Large intestine (tissue), 3 donors: ENCODE results near the gene ZMIZ2. TPM values are rescaled to one million over a fixed set of nuclear protein-coding genes. Genes with fewer than 3 reads are reported as not detected.
"Not testable (repeated sequence)": the region's sequence is repeated elsewhere in the genome, so short reads cannot be mapped to it uniquely, and the experiment has no call there.

Experiments
- DNase-seq, 2 donors: peaks; one replicate each; pipeline versions ENCODE4 v3.0.0 to v3.0.0-alpha.2; 2013
- H3K27ac ChIP-seq: one replicate; pipeline ENCODE4 v1.5.1; 2013; ENCODE audit warnings: low read length
- H3K27me3 ChIP-seq: 2 replicates; pipeline ENCODE4 v1.6.1; 2013; ENCODE audit warnings: low read length; ENCODE audit not compliant: control insufficient read depth, insufficient read depth
- H3K36me3 ChIP-seq: 2 replicates; pipeline ENCODE4 v1.6.1; 2013; ENCODE audit warnings: low read length; ENCODE audit not compliant: control insufficient read depth, insufficient read depth
- H3K4me1 ChIP-seq: one replicate; pipeline ENCODE4 v1.6.1; 2013; ENCODE audit warnings: low read length; ENCODE audit not compliant: control insufficient read depth, insufficient read depth
- H3K4me3 ChIP-seq: one replicate; pipeline ENCODE4 v1.5.1; 2013; ENCODE audit warnings: low read length
- H3K9me3 ChIP-seq: one replicate; pipeline ENCODE4 v1.6.1; 2013; ENCODE audit warnings: mild to moderate bottlenecking, low read depth, low read length, moderate library complexity; ENCODE audit not compliant: control insufficient read depth
- WGBS: methylation state at CpG from one replicate; pipeline ENCODE4 v1.1.5; 2013; ENCODE audit warnings: low lambda C conversion rate; ENCODE audit not compliant: insufficient coverage; 5-methylcytosine and 5-hydroxymethylcytosine counted together
- polyA plus RNA-seq: library from polyadenylated mRNA; unstranded; fragments of 120-200 nt; gene quantifications from one replicate; pipeline ENCODE4 v1.2.1, GENCODE V29; 2013

The ZMIZ2 gene
- polyA plus RNA-seq, 1 donor, result 86.2 TPM

DNA sequence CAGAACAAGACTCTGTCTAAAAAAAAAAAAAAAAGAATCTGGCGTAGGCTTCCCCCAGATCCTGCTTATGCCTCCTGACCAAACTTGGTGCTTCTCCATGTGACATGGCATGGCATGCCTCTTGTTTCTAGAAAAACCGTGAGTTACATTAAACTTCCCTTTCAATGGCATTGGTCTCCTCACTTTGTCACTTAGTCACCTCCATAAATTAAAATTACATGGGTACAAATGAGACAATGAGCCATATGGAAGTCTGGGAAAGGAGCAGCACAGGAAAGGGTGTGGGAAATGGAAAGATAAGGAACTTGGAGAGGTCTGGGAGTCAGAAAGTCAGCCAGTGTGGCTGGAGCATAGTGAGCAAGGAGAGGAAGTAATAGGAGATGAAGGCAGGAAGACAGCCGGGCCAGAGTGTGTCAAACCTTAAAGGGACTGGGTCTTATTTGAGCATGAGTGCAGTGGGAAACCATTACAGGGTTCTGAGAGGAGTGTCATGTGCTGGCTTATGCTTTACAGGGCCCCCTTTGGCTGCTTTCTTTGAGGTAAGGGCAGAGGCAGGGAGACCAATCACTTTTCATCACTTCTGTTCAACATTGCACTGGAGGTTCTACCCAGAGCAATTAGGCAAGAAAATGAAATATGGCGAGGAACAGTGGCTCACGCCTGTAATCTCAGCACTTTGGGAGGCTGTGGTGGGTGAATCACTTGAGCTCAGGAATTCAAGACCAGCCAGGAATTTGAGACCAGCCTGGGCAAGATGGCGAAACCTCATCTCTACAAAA lies 21.3 kb upstream of the ZMIZ2 start:
- DNase-seq, result no peak
- no peaks in the 10 kb centered on the region for H3K27me3 ChIP-seq
- no peaks in the 10 kb centered on the region for H3K4me1 ChIP-seq
- H3K4me3 ChIP-seq, result no peak overlapping the region
- H3K9me3 ChIP-seq, result no peaks in the 10 kb centered on the region
- H3K27ac ChIP-seq, result no peak overlapping the region
- no CpG with 5 or more reads among the region's 6 CpGs for WGBS
- H3K36me3 ChIP-seq, result no peaks in the 10 kb centered on the region

DNA sequence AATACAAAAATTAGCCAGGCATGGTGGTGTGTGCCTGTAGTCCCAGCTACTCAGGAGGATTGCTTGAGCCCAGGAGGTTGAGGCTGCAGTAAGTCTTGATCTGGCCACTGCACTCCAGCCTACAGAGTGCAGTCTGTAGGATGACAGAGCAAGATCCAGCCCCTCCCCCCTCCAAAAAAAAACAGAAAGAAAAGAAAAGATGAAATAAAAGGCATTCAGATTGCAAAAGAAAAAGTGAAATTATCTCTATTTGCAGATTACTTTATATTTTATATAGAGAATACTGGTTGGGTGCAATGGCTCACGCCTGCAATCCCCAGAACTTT lies 20.7 kb upstream of the ZMIZ2 start:
- DNase-seq, result no peak
- Histone ChIP-seq H3K36me3 (no peaks in the 10 kb centered on the region), H3K9me3 (no peaks in the 10 kb centered on the region), H3K4me1 (no peaks in the 10 kb centered on the region), H3K27ac (no peak overlapping the region), H3K27me3 (no peaks in the 10 kb centered on the region), H3K4me3 (no peak overlapping the region)
- no CpG with 5 or more reads among the region's 1 CpG for WGBS

DNA sequence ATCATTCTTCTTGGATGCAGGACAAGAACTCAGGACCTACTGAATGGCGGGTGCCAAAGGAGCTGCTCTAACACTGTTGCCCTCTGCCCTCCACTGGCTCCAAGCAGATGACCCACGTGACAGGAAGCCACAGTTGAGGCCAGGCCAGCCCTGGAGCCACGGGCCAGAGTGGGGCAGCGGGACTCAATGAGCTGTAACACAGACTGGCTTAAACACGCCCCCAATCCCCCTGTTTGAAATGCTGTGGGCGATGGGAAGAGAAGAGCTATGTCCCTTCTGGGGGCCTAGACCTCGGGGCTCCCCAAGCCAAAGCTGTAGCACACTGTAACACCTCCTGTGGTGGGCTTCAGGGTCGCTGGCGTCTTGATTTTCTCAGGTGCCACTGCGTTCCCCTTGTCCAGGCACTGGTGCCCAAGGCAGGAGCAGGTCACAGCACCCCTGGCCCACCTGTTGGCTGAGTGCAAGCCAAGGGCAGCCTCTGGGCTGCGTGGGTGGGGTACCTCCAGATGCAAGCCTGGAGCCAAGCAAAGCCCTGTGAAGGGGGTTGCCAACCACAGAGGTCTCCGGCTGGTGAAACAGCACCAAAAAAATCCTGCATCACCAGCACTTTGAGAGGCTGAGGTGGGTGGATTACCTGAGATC lies 18.6 kb upstream of the ZMIZ2 start:
- no peaks in the 10 kb centered on the region for H3K36me3 ChIP-seq
- WGBS, result no CpG with 5 or more reads among the region's 12 CpGs
- no peak overlapping the region for H3K27ac ChIP-seq
- H3K4me1 ChIP-seq, result no peaks in the 10 kb centered on the region
- H3K9me3 ChIP-seq, result no peaks in the 10 kb centered on the region
- H3K27me3 ChIP-seq, result no peaks in the 10 kb centered on the region
- DNase-seq, result no peak
- H3K4me3 ChIP-seq, result no peak overlapping the region

DNA sequence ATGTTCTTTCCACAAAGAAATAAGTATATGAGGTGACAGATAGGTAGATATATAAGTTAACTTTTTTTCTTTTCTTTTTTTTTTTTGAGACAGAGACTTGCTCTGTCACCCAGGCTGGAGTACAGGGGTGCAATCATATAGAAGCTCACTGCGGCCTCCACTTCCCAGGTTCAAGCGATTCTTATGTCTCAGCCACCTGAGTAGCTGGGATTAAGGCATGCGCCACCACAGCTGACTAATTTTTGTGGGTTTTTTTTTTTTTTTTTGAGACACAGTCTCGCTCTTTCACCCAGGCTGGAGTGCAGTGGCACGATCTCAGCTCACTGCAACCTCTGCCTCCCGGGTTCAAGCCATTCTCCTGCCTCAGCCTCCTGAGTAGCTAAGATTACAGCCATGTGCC lies 15.7 kb upstream of the ZMIZ2 start:
- H3K27me3 ChIP-seq, H3K36me3 ChIP-seq, DNase-seq, H3K4me3 ChIP-seq, H3K27ac ChIP-seq, H3K9me3 ChIP-seq, H3K4me1 ChIP-seq: not testable (repeated sequence)
- no CpG with 5 or more reads among the region's 6 CpGs for WGBS

DNA sequence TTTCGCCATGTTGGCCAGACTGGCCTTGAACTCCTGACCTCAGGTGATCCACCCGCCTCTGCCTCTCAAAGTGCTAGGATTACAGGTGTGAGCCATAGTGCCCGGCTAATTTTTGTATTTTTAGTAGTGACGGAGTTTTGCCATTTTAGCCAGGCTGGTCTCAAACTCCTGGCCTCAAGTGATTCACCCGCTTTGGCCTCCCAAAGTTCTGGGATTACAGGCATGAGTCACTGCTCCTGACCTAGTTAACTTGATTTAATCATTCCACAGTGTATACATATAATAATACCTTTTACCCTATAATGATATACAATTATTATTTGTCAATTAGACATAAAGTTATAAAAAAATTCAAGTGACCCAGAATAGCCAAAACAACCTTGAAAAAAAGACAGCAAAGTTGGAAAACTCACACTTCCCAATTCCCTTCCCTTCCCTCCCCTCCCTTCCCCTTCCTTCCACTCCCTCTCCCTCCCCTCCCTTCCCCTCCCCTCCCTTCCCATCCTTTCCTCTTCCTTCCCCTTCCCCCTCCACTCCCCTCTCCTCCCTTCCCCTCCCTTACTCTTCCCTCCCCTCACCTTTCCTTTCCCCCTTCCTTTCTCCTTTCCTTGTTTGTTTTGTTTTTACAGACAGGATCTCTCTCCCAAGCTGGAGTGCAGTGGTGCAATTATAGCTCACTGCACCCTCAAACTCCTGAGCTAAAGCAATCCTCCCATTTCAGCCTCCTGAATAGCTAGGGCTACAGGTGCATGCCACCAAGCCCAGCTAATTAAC lies 14.8 kb upstream of the ZMIZ2 start:
- WGBS, result no CpG with 5 or more reads among the region's 5 CpGs
- Histone ChIP-seq H3K36me3 (no peaks in the 10 kb centered on the region), H3K27ac (no peak overlapping the region), H3K4me1 (no peaks in the 10 kb centered on the region), H3K27me3 (no peaks in the 10 kb centered on the region), H3K9me3 (no peaks in the 10 kb centered on the region), H3K4me3 (no peak overlapping the region)
- no peak for DNase-seq

DNA sequence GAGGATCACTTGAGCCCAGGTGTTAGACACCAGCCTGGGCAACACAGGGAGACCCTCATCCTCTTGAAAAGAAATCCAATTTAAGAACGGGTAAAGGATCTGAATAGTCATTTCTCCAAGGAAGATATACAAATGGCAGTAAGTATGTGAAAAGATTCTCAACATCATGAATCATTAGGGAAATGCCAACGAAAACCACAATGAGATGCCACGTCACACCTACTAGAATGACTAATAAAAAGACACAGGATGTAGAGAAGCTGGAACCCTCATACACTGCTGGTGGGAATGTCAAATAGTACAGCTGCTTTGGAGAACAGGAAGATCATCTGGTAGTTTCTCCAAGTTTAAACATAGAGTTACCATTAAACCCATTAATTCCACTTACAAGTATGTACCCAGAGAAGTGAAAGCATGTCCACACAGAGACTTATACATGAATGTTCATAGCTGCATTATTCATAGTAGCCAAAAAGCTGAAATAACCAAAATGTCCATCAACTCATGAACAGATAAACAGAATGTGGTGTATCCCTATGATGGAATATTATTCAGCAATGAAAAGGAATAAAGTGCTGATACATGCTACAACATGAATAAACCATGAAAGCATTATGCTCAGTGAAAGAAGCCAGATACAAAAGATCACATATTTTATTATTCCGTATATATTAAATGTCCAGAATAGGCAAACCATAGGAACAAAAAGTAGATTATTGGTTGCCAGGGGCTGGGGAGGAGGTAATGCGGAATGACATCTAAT lies 13.1 kb upstream of the ZMIZ2 start:
- H3K4me1 ChIP-seq, result no peaks in the 10 kb centered on the region
- no peaks in the 10 kb centered on the region for H3K36me3 ChIP-seq
- H3K27me3 ChIP-seq, result no peaks in the 10 kb centered on the region
- WGBS, result 100% methylated on average over 1 of the region's 5 CpGs
- no peak overlapping the region for H3K4me3 ChIP-seq
- no peak overlapping the region for H3K27ac ChIP-seq
- no peaks in the 10 kb centered on the region for H3K9me3 ChIP-seq
- DNase-seq, result no peak

DNA sequence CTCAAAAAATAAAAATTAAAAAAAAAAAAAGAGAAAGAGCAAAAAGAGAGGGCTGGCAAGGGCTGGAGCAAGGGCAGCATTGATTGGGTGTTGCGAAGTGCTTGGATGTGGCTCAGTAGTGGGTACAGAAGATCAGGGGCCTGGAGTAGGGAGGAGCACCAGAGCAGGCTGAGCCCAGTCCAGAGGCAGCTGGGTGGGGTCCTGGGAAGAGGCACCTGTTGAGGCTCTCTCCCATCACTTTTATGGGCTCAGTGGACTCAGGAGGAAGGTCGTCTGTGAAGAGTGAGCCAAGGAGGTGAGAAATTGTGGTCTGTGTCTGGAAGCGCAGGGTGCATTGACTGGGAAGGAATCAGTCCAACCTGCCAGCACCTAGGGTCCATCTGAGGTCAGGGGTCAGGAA lies 11.8 kb upstream of the ZMIZ2 start:
- no peaks in the 10 kb centered on the region for H3K9me3 ChIP-seq
- H3K36me3 ChIP-seq, result no peaks in the 10 kb centered on the region
- H3K27ac ChIP-seq, result no peak overlapping the region
- no peaks in the 10 kb centered on the region for H3K27me3 ChIP-seq
- no CpG with 5 or more reads among the region's 3 CpGs for WGBS
- H3K4me3 ChIP-seq, result no peak overlapping the region
- H3K4me1 ChIP-seq, result no peaks in the 10 kb centered on the region
- DNase-seq, result no peak

DNA sequence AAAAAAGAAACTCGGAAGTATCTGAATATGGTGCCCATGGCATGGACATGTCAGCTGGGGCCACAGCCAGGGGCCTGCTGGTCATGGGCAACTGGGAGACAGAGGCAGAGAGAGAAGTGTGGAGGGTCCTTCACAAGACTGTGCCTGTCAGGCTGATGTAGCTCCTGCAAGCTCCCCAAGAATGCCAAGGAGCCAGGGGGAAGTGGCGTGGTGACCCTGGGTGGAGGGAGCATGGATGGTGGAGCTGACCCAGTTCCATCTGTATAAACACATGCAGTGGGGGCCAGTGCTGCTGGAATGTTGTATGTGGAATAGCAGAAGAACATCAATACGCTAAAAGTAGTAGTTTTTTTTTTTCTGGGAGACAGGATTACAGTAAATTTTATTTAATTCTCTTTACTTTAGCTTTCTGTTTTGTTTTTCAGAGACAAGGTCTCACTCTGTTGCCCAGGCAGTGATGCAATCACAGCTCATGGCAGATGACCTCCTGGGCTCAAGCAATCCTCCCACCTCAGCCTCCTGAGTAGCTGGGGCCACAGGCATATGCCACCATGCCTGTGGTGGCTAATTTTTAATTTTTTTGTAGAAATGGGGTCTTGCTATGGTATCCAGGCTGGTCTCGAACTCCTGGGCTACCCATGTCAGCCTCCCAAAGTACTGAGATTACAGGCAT lies 10.5 kb upstream of the ZMIZ2 start:
- no peaks in the 10 kb centered on the region for H3K9me3 ChIP-seq
- H3K27ac ChIP-seq, result no peak overlapping the region
- no peak overlapping the region for H3K4me3 ChIP-seq
- H3K4me1 ChIP-seq, result no peaks in the 10 kb centered on the region
- H3K36me3 ChIP-seq, result no peaks in the 10 kb centered on the region
- WGBS, result no CpG with 5 or more reads among the region's 4 CpGs
- H3K27me3 ChIP-seq, result no peaks in the 10 kb centered on the region
- DNase-seq, result no peak

DNA sequence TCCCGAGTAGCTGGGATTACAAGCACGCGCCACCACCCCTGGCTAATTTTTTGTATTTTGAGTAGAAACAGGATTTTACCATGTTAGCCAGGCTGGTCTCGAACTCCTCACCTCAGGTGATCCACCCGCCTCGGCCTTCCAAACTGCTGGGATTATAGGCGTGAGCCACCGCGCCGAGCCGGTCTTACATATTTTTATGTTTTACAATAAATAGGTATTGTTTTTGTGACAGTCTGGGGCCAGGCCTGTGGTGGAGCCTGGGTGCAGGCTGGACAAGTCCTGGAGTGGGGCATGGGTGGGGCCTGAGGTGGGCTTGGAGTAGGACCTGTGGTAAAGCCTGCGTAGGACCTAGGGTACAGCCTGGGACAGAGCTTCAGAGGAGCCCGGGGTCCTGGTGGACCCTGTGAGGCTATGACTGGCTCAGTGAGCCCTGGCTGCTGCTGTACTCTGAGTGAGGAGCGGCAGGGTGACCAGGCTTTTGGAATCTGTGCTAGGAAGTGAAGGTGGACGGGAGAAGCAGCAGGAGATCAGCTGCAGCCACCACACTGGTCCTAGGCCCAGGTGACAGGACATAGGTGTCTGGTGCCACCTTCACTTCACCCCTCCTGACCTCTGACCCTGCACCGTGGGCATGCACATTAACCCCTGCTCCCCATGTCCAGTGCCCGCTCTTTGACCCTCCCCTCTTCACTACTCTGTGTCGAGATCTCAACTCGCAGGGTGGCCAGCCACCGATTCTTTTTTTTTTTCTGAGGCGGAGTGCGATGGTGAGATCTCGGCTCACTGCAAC lies 9.6 kb upstream of the ZMIZ2 start:
- DNase-seq, result no peak
- Histone ChIP-seq H3K27ac (no peak overlapping the region), H3K4me1 (no peaks in the 10 kb centered on the region), H3K27me3 (no peaks in the 10 kb centered on the region), H3K36me3 (no peaks in the 10 kb centered on the region), H3K4me3 (no peak overlapping the region), H3K9me3 (no peaks in the 10 kb centered on the region)
- WGBS, result 95% methylated on average over 4 of the region's 23 CpGs
